ENCODE results near the gene ZNF804B. TPM values are rescaled to one million over a fixed set of nuclear protein-coding genes. Genes with fewer than 3 reads are reported as not detected.

Gene ZNF804B
- total RNA-seq, 3 donors from 2014 or later, result 0.33 TPM; not detected in 2

GRCh38 chr7:88826222-88826621, 66.7 kb downstream of the ZNF804B start:
- TF ChIP-seq POLR2AphosphoS5 (IDR thresholded peaks at IDR 0.05) (no peak), POLR2A (IDR thresholded peaks at IDR 0.05) (no peak), CTCF (IDR thresholded peaks at IDR 0.05) (no peak)
- Histone ChIP-seq H3K36me3 (no peaks in the 10 kb centered on the region), H3K9me3 (no peaks in the 10 kb centered on the region), H3K4me3 (no peak overlapping the region), H3K27ac (no peak overlapping the region), H3K4me1 (no peaks in the 10 kb centered on the region), H3K27me3 (no peaks in the 10 kb centered on the region)
- DNase-seq (ENCODE audit: low spot score in 2 of 2), result no peak
- intact Hi-C loops (cut with DNase I; ENCODE audit: low total_unique reads), result no loop called here

GRCh38 chr7:88835147-88835728, 75.7 kb downstream of the ZNF804B start:
- no peaks in the 10 kb centered on the region for H3K27me3 ChIP-seq
- intact Hi-C loops (cut with DNase I; ENCODE audit: low total_unique reads), result no loop called here
- no peaks in the 10 kb centered on the region for H3K4me1 ChIP-seq
- no peak overlapping the region for H3K27ac ChIP-seq
- DNase-seq (ENCODE audit: low spot score in 2 of 2), result no peak
- TF ChIP-seq CTCF (IDR thresholded peaks at IDR 0.05) (peak in 1 of 3 donors; percentile 34), POLR2A (IDR thresholded peaks at IDR 0.05) (no peak)
- H3K9me3 ChIP-seq, result no peaks in the 10 kb centered on the region
- H3K4me3 ChIP-seq, result no peak overlapping the region
- no peaks in the 10 kb centered on the region for H3K36me3 ChIP-seq

GRCh38 chr7:88842201-88842600, 82.7 kb downstream of the ZNF804B start:
- Histone ChIP-seq H3K27ac (no peak overlapping the region), H3K27me3 (no peaks in the 10 kb centered on the region), H3K36me3 (no peaks in the 10 kb centered on the region), H3K4me1 (no peaks in the 10 kb centered on the region), H3K9me3 (no peaks in the 10 kb centered on the region), H3K4me3 (no peak overlapping the region)
- no peak for DNase-seq (ENCODE audit: low spot score in 2 of 2)
- TF ChIP-seq POLR2A (IDR thresholded peaks at IDR 0.05) (no peak), POLR2AphosphoS5 (IDR thresholded peaks at IDR 0.05) (no peak), CTCF (IDR thresholded peaks at IDR 0.05) (no peak)
- intact Hi-C loops (cut with DNase I; ENCODE audit: low total_unique reads), result no loop called here

- Histone ChIP-seq H3K36me3 (no peaks in the 10 kb centered on the region), H3K27ac (no peak overlapping the region), H3K4me1 (no peaks in the 10 kb centered on the region), H3K4me3 (no peak overlapping the region), H3K27me3 (no peaks in the 10 kb centered on the region), H3K9me3 (no peaks in the 10 kb centered on the region)
- intact Hi-C loops (cut with DNase I; ENCODE audit: low total_unique reads), result no loop called here
- TF ChIP-seq CTCF (IDR thresholded peaks at IDR 0.05), result no peak
- no peak for TF ChIP-seq POLR2AphosphoS5 (IDR thresholded peaks at IDR 0.05)
- TF ChIP-seq POLR2A (IDR thresholded peaks at IDR 0.05), result no peak
- DNase-seq (ENCODE audit: low spot score in 2 of 2), result no peak
Observed at GRCh38 chr7:88845091-88845490, 85.6 kb downstream of the ZNF804B start.

GRCh38 chr7:88851220-88851619, 91.7 kb downstream of the ZNF804B start:
- no peaks in the 10 kb centered on the region for H3K4me1 ChIP-seq
- intact Hi-C loops (cut with DNase I; ENCODE audit: low total_unique reads), result no loop called here
- no peaks in the 10 kb centered on the region for H3K36me3 ChIP-seq
- H3K4me3 ChIP-seq, result no peak overlapping the region
- DNase-seq (ENCODE audit: low spot score in 2 of 2), result no peak
- H3K27me3 ChIP-seq, result no peaks in the 10 kb centered on the region
- H3K27ac ChIP-seq, result no peak overlapping the region
- H3K9me3 ChIP-seq, result peaks cover 0 to 12% of the 10 kb centered on the region in 2 donors
- no peak for TF ChIP-seq POLR2AphosphoS5 (IDR thresholded peaks at IDR 0.05)
- TF ChIP-seq CTCF (IDR thresholded peaks at IDR 0.05), result no peak
- TF ChIP-seq POLR2A (IDR thresholded peaks at IDR 0.05), result no peak

Data from breast epithelium (tissue), 4 donors.